ENCODE data around the gene RPTOR. TPM values are rescaled to one million over a fixed set of nuclear protein-coding genes. Genes with fewer than 3 reads are reported as not detected.

The RPTOR gene
- total RNA-seq, 1 donor from 2014 or later: 32.0 TPM

DNA sequence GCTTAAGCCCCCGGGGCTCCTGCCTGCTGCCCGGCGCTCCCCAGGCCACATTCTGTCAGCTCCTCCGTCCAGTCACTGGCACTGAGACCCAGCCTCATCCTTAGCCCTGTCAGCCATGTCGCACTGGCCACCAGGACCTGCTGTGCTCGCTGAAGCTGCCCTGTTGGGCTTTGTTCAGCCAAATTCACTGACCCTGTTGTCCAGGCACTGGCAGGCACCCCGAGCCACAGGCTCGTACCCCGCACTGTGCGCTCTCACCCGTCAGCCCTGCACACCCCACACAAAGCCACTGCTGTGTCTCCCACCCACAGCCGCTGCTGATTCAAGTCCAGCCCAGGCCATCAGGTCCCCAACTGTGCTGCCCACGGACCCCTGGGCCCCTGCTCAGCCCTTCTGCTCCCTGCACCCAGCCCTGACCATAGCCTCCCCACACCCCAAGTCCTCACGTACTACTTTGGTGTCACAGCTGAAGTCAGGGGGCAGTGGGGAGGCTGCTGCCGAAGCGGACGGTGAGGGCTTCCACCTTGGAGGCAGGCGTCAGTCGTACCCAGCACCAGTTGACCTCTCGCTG, 315.5 kb downstream of the RPTOR start:
- no peak overlapping the region for H3K4me3 Mint-ChIP-seq (ENCODE audit: unreplicated experiment)
- no peak for DNase-seq (ENCODE audit: low read depth)
- H3K27ac ChIP-seq (ENCODE audit: low read depth, low read length): no peak overlapping the region

DNA sequence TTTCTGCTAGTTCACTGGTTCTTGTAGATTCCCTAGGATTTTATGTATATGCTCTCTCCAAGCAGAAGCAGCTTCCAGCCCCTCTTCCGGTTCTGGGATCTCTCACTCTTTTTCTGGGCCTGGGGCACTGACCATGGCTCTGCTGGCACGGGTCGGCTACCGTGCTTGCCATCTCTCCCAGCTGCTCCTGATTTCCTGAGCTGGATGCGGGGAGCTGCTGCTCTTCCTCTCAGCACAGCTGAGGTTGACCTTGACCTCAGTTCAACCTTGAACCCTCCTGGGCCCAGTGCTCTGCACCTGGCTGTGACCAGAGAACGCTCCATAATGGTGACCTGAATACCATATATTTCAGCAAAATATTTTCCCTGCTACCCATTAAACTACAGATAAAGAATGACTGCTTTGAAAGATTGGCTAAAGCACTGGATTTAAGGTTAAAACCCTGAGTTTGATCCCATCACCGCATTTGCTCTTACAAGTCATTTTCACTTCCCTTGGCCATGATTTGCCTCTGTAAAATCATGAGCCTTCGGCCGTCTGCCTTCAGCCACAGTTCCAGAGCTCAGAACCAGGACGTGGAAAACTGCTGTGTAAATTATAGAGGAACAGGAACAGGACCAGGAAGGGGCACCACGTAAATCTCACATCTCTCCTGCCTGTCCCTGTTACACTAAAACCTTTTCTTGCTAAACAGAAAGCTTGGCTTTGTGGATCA, 316.2 kb downstream of the RPTOR start:
- peaks cover 4% of the 10 kb centered on the region for H3K9me3 Mint-ChIP-seq (ENCODE audit: unreplicated experiment)
- H3K27ac ChIP-seq (ENCODE audit: low read depth, low read length): no peak overlapping the region
- no peak overlapping the region for H2AFZ ChIP-seq (ENCODE audit: low read depth, low read length)
- FAIRE-seq: no peak
- peaks cover 1% of the 10 kb centered on the region for H3K27me3 Mint-ChIP-seq (ENCODE audit: low read depth, unreplicated experiment)
- H3K4me3 ChIP-seq (ENCODE audit: insufficient read depth, low read depth, low read length): no peak overlapping the region
- H3K36me3 ChIP-seq (ENCODE audit: insufficient read depth, low read length): no peaks in the 10 kb centered on the region
- no peak overlapping the region for H3K9ac ChIP-seq (ENCODE audit: low read length)
- peaks cover 31% of the 10 kb centered on the region for H3K4me1 ChIP-seq (ENCODE audit: insufficient read depth, low read length)
- peaks cover 22% of the 10 kb centered on the region for H3K4me1 Mint-ChIP-seq (ENCODE audit: low read depth, unreplicated experiment)
- H3K9me3 ChIP-seq (ENCODE audit: insufficient read depth, low read depth, low read length): no peaks in the 10 kb centered on the region
- TF ChIP-seq EZH2 (IDR thresholded peaks at IDR 0.05; ENCODE audit: insufficient read depth, low read length): no peak
- TF ChIP-seq, protein P1, sequence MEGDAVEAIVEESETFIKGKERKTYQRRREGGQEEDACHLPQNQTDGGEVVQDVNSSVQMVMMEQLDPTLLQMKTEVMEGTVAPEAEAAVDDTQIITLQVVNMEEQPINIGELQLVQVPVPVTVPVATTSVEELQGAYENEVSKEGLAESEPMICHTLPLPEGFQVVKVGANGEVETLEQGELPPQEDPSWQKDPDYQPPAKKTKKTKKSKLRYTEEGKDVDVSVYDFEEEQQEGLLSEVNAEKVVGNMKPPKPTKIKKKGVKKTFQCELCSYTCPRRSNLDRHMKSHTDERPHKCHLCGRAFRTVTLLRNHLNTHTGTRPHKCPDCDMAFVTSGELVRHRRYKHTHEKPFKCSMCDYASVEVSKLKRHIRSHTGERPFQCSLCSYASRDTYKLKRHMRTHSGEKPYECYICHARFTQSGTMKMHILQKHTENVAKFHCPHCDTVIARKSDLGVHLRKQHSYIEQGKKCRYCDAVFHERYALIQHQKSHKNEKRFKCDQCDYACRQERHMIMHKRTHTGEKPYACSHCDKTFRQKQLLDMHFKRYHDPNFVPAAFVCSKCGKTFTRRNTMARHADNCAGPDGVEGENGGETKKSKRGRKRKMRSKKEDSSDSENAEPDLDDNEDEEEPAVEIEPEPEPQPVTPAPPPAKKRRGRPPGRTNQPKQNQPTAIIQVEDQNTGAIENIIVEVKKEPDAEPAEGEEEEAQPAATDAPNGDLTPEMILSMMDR (IDR thresholded peaks at IDR 0.05; ENCODE audit: insufficient read depth, low read depth, low read length): no peak
- H3K27ac Mint-ChIP-seq (ENCODE audit: unreplicated experiment): no peak overlapping the region
- H3K79me2 ChIP-seq (ENCODE audit: insufficient read depth, low read length): no peaks in the 10 kb centered on the region
- no peak overlapping the region for H3K4me2 ChIP-seq (ENCODE audit: low read length)
- H3K4me3 Mint-ChIP-seq (ENCODE audit: unreplicated experiment): no peak overlapping the region
- peaks cover 15% of the 10 kb centered on the region for H3K36me3 Mint-ChIP-seq (ENCODE audit: low read depth, unreplicated experiment)
- no peaks in the 10 kb centered on the region for H4K20me1 ChIP-seq (ENCODE audit: insufficient read depth, low read length)
- H3K27me3 ChIP-seq (ENCODE audit: insufficient read depth, low read length): no peaks in the 10 kb centered on the region
- no peak for DNase-seq (ENCODE audit: low read depth)

More for the DNA sequence above, 315.5 kb downstream of the RPTOR start:
- Histone ChIP-seq H4K20me1 (ENCODE audit: insufficient read depth, low read length) (no peaks in the 10 kb centered on the region), H3K4me1 (ENCODE audit: insufficient read depth, low read length) (peaks cover 37% of the 10 kb centered on the region), H3K9ac (ENCODE audit: low read length) (no peak overlapping the region), H3K36me3 (ENCODE audit: insufficient read depth, low read length) (no peaks in the 10 kb centered on the region), H3K79me2 (ENCODE audit: insufficient read depth, low read length) (no peaks in the 10 kb centered on the region), H3K4me3 (ENCODE audit: insufficient read depth, low read depth, low read length) (no peak overlapping the region), H3K9me3 (ENCODE audit: insufficient read depth, low read depth, low read length) (no peaks in the 10 kb centered on the region), H3K4me2 (ENCODE audit: low read length) (no peak overlapping the region), H2AFZ (ENCODE audit: low read depth, low read length) (no peak overlapping the region), H3K27me3 (ENCODE audit: insufficient read depth, low read length) (no peaks in the 10 kb centered on the region)
- FAIRE-seq: no peak
- Mint-ChIP-seq H3K36me3 (ENCODE audit: low read depth, unreplicated experiment) (peaks cover 15% of the 10 kb centered on the region), H3K27me3 (ENCODE audit: low read depth, unreplicated experiment) (peaks cover 1% of the 10 kb centered on the region), H3K9me3 (ENCODE audit: unreplicated experiment) (peaks cover 4% of the 10 kb centered on the region), H3K27ac (ENCODE audit: unreplicated experiment) (no peak overlapping the region), H3K4me1 (ENCODE audit: low read depth, unreplicated experiment) (peaks cover 25% of the 10 kb centered on the region)
- TF ChIP-seq, protein P1 (IDR thresholded peaks at IDR 0.05; ENCODE audit: insufficient read depth, low read depth, low read length): no peak
- no peak for TF ChIP-seq EZH2 (IDR thresholded peaks at IDR 0.05; ENCODE audit: insufficient read depth, low read length)

DNA sequence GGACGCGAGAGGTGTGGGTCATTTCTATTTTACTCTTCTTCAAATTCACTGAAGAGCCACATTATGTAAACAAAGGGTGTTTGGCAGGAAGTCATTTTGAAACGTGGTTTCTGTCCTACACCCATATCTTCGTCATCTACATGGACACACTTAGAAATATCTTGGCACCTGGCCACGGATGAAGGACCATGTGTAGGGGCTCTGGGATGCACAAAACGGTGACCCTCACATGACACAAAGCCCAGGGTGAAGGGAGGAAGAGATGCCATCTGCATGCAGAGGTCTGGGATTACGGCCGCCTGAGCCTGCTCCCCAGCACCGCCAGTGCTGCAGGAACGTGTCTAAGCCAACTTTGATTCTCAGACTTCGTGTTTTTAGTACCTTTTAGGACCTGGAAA, 316.8 kb downstream of the RPTOR start:
- no peaks in the 10 kb centered on the region for H3K79me2 ChIP-seq (ENCODE audit: insufficient read depth, low read length)
- DNase-seq (ENCODE audit: low read depth) (no peak), FAIRE-seq (no peak)
- H3K4me2 ChIP-seq (ENCODE audit: low read length): no peak overlapping the region
- H3K4me1 ChIP-seq (ENCODE audit: insufficient read depth, low read length): peaks cover 28% of the 10 kb centered on the region
- no peak overlapping the region for H3K4me3 ChIP-seq (ENCODE audit: insufficient read depth, low read depth, low read length)
- H3K4me1 Mint-ChIP-seq (ENCODE audit: low read depth, unreplicated experiment): peaks cover 17% of the 10 kb centered on the region
- H3K36me3 ChIP-seq (ENCODE audit: insufficient read depth, low read length): no peaks in the 10 kb centered on the region
- peaks cover 15% of the 10 kb centered on the region for H3K36me3 Mint-ChIP-seq (ENCODE audit: low read depth, unreplicated experiment)
- H3K9me3 ChIP-seq (ENCODE audit: insufficient read depth, low read depth, low read length): no peaks in the 10 kb centered on the region
- H3K4me3 Mint-ChIP-seq (ENCODE audit: unreplicated experiment): no peak overlapping the region
- H3K9ac ChIP-seq (ENCODE audit: low read length): no peak overlapping the region
- TF ChIP-seq, protein P1 (IDR thresholded peaks at IDR 0.05; ENCODE audit: insufficient read depth, low read depth, low read length): no peak
- TF ChIP-seq EZH2 (IDR thresholded peaks at IDR 0.05; ENCODE audit: insufficient read depth, low read length): no peak
- no peak overlapping the region for H3K27ac Mint-ChIP-seq (ENCODE audit: unreplicated experiment)
- H4K20me1 ChIP-seq (ENCODE audit: insufficient read depth, low read length): no peaks in the 10 kb centered on the region
- H2AFZ ChIP-seq (ENCODE audit: low read depth, low read length): no peak overlapping the region
- H3K27ac ChIP-seq (ENCODE audit: low read depth, low read length): no peak overlapping the region
- no peaks in the 10 kb centered on the region for H3K27me3 ChIP-seq (ENCODE audit: insufficient read depth, low read length)
- H3K27me3 Mint-ChIP-seq (ENCODE audit: low read depth, unreplicated experiment): peaks cover 1% of the 10 kb centered on the region
- H3K9me3 Mint-ChIP-seq (ENCODE audit: unreplicated experiment): peaks cover 4% of the 10 kb centered on the region
